NCI-H2029 treated with DMSO at 0.1 percent for 48 hours (cell line): ENCODE data around the gene FAM234B.

ENCODE experiments used
- DNase-seq: peaks from one replicate; lab custom pipeline; 2025; lab: John Stamatoyannopoulos, UW

The FAM234B gene

DNA sequence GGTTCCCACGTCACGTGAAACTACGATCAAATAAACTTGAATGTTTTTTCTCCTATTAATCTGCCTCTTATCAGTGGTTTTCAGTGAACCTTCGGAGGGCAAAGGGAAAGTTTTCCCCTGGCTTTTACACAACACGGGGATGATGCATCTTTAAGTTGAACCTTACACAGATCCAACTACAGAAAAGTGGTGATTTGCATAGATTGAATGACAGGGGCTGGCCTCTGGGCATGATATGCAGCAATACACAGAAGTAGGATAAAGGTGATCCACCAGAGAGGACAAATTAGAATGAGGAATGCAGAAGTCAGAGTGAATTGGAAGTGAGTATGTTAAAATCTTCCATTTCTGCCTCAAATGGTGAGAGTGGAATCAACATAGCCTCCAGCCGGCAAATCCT lies 47.7 kb downstream of the FAM234B start:
- DNase-seq: no peak

DNA sequence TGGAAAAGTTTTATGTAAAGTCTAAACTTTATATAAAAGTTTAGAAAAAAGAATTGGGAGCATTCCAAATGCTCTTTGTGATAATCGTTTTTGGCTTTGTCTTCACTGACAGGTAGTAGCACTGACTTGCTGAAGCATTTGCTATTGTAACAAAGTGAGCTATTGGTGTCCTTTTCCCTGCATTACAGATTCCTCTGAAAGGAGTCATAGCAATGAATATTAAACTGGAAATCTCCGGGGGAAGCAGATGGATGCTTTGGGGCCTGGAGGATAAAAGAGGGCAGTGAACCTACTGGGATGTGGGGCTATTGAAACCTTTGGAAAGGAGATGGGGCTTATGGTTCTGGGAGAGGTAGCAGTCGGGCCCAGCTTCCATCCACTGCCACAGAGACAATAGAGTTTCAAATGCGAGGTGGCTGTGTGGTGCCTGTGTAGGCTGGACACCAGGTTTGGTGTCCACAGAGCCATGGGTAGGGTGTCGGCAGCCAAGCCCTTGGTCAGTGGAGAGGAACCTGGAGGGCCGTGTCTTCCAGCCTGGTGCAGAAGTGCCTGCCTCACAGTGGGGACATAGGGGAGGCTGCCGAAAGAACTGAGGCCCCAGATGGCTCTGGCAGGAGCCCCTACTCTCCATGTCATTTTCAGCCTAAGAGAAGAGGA lies 49.1 kb downstream of the FAM234B start:
- no peak for DNase-seq

DNA sequence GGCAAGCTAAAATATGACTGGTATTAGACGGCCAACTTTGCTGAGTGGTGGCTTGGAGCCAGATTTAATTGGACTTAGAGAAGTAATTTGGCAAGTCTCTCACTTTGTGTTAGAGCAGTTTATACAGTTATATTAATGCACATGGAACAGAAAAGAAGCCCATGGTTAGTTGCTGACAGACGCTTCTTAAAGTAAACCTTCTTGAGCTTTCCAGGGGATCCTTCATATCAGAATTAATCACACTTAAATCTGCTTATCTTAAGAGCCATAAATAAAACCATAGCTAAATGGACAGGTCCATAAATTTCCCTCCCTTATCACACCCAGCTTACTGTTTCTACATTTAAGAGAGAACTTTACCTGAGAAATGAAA lies 49.7 kb downstream of the FAM234B start:
- no peak for DNase-seq

DNA sequence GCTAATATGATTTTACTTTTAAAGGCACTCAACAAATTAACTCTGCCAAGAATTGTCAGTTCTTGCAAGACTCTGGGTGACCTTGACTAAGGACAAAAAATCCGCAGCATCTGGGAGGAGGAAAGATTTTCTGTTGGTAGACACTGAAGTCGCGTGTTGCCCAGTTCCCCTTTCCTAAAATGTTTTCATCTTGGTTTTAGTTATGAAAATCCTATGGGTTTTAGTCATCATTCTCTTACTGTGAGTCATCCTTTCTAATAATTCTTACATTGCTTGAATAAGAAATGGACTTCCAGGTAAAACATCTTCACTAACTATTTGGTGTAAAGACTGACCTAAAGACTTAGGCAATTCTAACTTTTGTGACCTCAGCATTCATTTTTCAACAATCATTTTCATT lies 50.2 kb downstream of the FAM234B start:
- no peak for DNase-seq

DNA sequence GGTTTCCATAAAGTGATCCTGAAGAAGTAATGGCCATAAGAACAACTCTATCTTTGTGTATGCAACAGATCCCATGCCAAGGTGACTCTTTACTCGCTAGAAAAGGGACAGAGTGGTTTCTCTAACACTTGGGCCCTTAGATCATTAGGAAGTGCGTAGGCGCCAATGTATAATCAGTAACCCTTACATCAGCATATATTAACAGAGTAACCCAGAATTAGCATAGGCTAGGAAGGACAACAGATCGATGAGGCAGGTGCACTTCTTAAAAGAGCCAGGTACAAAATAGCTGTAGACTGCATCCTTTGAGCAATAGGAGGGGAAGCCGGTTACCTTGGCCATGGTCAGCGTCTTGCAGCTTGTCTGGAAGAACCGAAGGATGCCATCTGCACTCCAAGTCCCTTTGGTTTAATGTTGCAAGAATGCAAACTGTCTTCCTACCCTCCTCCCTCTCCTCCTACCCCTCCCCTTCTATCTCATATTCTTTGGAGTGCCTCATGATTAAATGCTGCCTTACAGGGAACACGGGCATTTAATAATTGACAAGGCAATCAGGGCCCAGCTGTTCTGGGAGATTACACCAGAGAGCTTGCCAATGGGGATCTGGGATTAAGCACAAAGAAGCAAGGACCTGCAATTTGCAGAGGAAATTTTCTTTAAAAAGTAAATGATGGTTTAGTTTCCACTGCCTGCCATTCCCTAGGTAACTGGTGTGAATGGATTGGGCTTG lies 51.2 kb downstream of the FAM234B start:
- DNase-seq: no peak

DNA sequence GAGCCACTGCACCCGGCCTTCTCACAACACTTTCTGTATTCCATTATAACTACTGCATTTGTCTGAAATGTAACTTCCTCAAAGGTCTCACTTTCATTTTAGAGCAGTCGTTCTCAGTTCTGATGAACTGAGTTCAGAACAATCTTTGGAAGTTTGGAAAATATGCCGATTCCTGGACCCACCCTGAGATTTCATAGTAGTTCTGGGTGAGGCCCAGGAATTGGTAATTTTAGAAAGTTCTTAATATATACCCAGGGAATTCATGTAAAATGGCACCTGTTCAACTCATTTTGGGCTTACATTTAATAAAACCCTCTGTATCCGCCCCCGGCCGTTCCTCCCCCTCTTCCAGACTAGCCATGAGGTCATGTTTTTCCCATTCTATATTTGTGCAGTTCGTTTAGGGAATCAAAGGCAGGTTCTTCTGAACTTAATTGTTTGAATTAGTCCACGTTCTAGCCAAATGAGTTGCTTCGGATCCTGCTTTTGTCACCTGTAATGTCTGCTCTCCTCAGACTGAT lies 53.4 kb downstream of the FAM234B start:
- no peak for DNase-seq

DNA sequence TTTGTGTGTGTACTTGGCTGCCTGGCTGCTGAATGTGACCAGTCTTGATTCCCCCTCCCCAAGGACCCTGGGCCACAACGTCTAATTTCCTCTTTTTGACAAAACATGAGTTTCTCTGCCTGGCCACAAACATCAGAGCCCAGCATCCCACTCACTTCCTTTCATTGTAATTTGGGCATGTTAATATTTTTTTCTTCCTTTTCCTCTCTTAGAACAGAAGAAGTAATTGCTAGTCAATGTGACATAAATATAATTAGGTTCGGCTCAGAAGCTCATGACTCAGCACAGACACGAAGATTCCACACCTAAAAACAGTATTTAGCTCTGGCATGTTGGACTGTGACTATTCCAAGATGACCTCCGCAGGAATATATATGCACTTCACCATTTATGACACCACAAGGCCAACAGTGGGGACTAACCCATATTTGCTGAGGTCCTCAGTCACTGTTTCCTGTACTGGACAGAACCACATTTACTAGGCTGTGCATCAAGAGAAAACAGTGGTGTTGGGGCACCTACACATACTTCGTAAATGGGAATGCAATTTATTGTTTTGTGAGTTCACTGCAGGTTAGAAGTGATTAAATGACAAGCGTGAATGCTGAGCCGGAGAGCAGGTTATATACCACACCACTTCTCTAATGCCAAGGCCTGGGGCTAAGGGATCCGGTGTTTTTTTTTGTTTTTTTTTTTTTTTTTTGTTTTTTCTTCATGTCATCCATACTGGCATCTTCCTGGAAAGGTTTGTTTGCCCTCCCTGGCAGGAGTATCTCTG lies 55.1 kb downstream of the FAM234B start:
- DNase-seq: no peak

DNA sequence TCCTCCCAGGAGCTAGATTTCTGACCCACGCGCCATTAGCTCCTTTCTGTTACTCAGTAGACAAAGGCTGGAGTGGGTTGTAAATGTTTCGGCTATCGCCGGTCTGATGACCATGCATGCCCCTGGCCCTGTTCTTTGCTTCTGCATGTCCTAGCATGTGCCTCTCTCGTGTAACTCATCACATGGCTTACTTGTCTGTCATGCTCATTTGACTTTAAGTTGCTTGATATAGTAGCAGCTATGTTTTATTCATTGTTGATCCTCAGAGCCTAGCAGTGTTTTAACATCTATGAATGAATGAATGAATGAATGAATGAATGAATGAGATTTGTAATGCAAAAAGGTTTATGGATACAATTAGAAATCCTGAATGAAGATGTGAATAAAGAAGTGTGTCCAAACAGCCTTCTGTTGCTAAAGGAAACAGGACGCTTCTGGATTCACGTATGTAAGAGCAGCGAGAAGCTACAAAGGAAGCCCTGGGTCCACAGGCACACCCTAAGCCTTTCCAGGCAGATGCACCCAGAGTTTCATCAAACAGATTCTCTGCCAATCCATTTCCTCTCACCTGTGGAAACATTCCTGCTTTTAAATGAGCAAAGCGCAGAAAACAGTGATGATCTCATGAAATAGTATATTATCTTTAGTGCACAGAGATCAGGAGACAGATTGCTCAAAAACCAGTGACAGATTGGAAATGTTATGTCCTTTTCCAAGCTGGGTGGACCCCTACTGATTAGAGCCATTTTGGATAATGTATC lies 55.8 kb downstream of the FAM234B start:
- no peak for DNase-seq

DNA sequence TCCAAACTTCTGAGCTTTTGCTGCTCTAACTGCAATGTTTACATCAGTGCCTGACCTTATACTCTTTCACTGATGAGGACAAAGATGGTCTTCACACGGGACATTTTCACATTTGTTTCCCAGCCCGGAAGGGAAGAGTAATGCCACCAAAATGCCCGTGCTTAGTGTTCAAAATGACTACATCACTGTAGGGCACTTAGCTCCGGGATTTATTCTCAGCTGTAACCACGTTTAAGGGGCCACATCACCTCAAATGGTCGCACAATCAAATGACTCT lies 56.4 kb downstream of the FAM234B start:
- no peak for DNase-seq

DNA sequence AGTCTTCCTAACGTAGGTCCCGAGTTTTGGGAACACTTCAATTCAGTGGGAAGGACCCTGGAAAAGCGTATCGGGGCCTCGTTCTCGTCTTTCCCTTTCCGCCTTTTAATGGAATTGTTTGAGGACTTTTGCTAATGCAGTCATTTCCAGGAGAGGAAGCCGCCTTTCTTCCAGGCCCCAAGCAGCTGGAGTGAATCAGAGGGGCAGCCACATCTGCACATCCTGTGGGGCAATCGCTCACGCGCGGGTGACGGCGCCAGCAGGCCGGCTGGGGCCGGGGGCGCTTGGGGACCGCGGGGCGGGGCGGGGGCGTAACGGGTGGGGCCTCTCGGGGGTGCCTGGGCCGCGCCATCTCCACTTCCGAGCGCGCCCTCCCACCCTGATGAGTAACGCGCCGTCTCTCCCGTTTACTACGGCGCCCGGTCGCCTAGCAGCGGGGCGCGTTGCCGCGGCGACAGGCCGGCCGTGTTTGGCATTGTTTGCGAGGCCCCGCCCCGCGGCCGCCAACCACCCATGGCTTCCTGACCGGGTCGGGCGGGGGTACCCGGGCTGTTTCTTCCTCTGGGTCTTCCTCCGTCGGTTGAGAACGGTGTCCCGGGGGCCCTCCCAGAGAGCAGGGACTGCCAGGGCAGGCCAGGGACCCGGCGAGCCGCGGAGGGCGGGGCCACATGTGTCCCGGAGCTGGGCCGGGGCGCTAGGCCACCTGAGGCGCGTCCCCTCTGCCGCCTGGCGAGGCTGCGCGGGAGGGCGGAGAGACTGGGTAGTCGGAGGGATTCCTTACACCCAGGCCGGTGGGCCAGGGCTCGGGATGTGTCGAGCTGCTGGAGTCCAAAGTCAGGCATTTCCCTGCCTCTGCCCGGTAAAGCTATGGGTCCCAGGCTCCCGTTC lies 56.9 kb downstream of the FAM234B start:
- no peak for DNase-seq

DNA sequence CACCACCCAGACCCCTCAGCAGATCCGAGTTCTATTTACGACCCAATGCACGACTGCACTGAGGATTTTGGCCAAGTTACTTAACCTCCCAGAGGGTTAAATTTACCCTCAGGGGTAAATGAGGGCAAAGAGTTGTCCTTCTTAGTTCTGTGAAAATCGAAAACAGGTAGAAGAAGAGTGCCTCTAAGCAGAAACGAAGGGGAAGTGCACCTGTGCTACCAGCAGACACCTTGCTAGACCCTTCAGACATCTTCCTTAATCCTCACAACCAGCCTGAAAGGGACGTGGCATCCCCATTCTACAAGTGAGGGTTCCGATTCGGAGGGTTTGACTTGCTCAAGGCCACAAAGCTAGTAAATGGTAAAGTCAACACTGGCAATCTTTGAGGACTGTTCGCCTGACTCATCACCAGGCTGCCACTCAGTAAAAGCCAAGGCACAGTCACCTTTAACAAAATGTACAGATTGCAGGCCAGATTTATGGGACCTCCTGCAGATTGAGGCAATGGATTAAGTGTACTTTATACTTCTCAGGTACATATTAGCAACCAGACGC lies 57.7 kb downstream of the FAM234B start:
- DNase-seq: no peak

DNA sequence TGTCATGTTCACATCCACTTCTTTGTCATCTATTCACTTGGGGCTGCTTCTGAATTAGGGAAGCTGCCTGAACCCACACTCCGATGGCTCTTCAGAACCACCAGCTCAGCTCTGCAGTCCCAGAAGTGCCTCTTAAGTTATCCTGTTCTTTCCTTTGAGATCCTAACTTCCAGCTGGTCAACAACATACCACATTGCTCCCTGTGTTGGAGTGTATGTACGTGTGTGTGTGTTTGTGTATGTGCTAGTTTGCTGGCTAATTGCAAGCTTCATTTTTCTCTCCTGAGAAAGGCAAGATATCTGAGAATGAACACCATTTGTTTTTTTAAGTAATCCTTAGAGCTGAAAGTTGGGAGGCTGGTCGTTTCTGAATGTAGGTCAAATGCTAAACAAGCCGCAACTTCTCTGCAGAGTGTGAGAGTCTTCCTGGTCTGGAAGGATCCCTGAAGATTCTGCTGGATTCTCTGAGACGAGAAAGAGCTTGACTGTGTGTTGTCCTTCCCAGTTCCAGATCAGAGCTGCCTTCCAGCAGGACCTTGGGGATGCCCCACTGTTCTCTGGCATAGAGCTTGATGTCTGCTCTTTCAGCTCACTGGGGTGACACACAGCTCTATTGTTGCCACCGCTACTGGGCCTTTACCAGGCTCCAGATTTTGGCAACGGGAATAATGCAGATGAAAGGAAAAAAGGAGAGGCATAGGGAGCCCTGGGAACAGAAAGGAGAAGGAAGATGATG lies 58.4 kb downstream of the FAM234B start:
- no peak for DNase-seq

DNA sequence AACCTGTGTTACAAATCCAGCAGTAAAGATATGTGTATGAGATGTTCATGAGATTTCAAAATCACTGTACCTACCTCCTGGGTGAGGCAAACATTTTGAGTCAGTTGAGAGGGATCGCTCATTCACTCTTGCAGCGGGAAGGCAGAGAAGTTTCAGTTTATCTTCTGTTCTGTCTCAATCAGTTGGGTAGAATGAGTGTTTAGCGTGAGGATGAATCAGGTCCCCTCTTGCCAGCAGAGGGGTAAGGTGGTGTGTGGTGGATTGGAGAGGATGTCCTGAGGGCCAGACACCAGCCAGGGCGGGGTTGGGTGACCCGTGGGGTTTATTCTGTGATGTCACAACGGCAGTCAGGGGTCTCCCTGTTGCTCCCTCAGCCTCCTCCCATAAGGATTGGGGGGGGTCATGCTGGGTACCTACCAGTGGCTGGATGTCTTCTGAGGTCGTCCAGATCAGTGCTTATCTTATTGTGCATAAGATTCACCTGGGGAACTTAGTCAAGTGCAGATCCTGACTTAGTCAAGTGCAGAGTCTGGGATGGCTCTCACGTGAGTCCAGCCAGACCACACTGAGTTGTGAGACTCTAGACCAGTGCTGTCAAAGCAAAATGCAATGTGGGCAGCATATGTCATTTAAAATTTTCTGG lies 59.3 kb downstream of the FAM234B start, which contains the start of gene GSG1:
Gene GSG1 (minus strand): TSS at position 277 of the 643 bp plus-strand sequence. CDS start 155 bp downstream, at position 122.
- no peak for DNase-seq

DNA sequence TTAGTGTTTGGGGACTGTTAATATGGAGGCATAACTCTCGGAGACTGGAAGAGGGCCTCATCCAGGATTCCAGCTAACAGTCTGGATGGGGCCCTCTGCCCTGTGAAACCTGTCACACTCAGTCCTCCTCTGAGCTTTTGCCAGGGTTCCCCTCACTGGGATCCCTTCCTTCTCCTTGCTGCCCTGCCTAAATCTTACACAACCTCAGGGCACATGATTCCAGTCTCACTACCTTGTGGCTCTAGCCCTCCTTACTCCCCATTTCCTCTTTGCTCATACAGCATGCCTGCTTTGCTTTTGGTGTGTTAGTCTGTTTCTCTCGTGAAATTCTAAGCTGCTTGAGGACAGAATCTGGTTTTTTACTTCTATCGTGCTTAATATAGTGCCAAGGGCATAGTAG lies 60.2 kb downstream of the FAM234B start:
- no peak for DNase-seq

DNA sequence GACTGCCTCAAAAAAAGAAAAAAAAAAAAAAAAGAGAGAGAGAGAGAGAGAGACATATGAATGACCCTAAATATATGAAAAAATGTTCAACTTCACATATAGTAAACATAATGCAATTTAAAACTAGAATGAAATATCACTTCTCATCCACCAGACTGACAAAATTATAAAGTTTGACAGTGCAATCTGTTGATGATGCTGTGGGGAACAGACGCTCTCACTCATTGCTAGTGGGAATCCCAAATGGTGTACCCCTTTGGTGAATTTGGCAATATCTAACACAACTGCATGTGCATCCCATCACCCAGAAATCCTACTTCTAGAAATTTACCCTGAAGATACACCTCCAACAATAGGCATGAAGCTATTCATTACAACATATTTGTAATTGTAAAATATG lies 61.6 kb downstream of the FAM234B start:
- DNase-seq: no peak

DNA sequence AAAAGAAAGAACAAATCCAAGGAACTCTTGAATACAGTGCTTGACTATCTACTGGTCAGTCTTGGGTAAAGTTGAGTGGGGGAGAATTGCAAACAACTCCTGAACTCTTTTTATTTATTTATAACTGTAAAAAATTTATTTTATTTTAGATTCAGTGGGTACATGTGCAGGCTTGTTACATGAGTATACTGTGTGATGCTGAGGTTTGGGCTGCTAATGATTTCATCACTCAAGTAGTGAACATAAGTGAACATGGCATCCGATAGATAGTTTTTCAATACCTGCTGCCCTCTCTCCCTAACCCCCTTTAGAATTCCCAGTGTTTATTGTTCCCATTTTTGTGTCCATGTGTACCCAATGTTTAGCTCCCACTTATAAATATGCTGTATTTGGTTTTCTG lies 62.5 kb downstream of the FAM234B start:
- no peak for DNase-seq

DNA sequence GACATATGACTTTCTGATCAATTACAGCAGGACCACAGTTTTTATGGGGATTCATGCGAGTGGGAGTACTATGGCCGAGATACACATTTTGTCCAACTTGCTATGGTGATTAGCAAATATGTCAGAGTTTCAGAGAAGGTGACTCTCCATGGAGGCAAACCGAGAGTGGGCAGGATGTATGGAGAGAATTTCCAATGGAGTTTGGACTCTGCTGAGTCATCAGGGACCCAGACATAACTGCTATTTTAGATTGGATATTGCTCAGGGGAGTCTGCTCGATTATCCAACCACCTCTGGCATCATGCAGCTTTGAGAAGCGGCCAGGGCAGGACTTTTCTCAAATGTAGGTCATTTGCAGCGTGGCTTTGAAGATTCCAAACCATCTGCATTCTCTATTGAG lies 68.8 kb downstream of the FAM234B start:
- DNase-seq: no peak

DNA sequence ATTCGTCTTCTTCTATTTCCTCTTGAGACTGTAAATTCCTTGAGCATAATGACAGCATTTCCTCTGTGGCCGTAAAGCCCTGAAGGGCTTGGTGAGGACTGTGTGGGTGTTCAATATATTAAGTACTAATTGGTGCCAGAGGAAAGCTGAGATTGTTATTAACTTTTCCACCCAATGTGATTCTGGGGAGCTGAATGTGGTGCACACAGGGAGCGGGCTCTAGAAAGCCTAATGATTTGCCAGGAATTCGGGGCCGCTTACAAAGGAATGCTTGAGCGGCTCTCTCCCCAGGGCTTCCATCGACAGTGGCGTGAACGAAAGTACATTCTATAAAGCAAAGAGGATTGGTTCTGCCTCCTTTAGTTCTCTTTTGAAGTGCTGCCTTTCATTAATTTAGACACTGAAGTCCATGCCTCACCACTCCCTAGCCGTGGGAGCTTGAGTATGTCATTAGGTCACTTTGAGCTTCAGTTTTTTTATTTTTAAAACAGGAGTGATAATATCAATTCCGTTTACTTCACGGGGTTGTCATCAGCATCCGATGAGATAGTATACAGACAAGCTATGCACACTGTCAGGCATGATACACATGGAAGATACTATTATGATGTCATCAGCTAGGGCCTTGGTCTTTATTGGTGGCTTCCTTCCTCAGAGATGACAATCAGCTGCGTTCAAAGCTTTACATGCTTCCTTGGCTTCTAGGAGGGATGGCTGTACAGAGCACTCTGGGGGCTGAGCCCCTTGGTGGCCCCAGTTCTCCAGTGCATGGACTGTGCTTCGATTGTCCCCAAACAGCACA lies 70.3 kb downstream of the FAM234B start:
- DNase-seq: no peak

DNA sequence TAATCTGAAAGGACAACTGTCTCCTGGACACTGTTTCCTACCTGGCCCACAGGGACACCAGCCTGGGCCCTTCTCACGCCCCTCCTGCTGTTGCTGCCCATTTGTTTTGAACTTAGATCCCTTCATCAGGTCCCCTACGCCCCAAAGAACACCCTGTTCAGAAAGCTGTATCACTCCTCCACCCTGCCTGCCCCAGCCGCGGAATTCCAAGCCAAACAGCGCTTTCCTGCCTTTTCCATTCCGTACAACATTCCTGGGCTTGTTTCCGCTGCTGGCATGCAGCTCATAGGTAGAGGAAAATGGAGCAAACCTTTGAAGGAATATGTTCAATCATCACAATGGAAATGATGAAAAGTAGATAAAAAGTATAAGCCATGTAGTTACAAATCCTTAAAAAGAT lies 72.1 kb downstream of the FAM234B start:
- DNase-seq: no peak
